Gastrocnemius medialis (tissue), 4 donors: ENCODE results near the gene PKNOX2. TPM values are rescaled to one million over a fixed set of nuclear protein-coding genes. Genes with fewer than 3 reads are reported as not detected.

Experiments used
- ATAC-seq, 2 donors: fragments of 150-250 bp; one replicate each; pipeline ENCODE4 v1.9.1; 2016
- DNase-seq, 2 donors: peaks; one replicate each; pipeline ENCODE4 v3.0.0-alpha.2; 2019
- H3K27ac ChIP-seq, 4 donors: fragments of 200-600 bp; sonication (generic); 1 replicate in 1 of 4; 2 replicates in 3 of 4; pipeline ENCODE4 v1.5.1; 2016 to 2018; ENCODE audit warnings: mild to moderate bottlenecking in 2 of 4, moderate library complexity in 1 of 4
- H3K27me3 ChIP-seq, 3 donors: fragments of 200-600 bp; sonication (generic) in 2 of 3; 1 replicate in 1 of 3; 2 replicates in 2 of 3; pipeline versions ENCODE4 v1.5.1 to v1.6.0; 2016 to 2019; ENCODE audit warnings: mild to moderate bottlenecking in 1 of 3, moderate library complexity in 1 of 3
- H3K36me3 ChIP-seq, 2 donors: fragments of 200-600 bp; sonication (generic) in 1 of 2; one replicate each; pipeline ENCODE4 v1.5.1; 2017 to 2018
- H3K4me1 ChIP-seq, 2 donors: fragments of 200-600 bp; sonication (generic) in 1 of 2; one replicate each; pipeline ENCODE4 v1.5.1; 2016 to 2017; ENCODE audit warnings: mild to moderate bottlenecking in 2 of 2
- H3K4me3 ChIP-seq, 4 donors: fragments of 200-600 bp; sonication (generic) in 3 of 4; 1 replicate in 1 of 4; 2 replicates in 3 of 4; pipeline ENCODE4 v1.5.1; 2016 to 2019; ENCODE audit warnings: mild to moderate bottlenecking in 2 of 4
- H3K9me3 ChIP-seq, 3 donors: fragments of 200-600 bp; sonication (generic) in 2 of 3; 1 replicate in 1 of 3; 2 replicates in 2 of 3; pipeline ENCODE4 v1.5.1; 2016 to 2019
- POLR2A ChIP-seq, 2 donors: fragments of 450-650 bp; IDR thresholded peaks; one replicate each; pipeline ENCODE4 v1.6.1; 2017; ENCODE audit warnings: antibody characterized with exemption in 2 of 2, mild to moderate bottlenecking in 2 of 2, moderate library complexity in 2 of 2
- in situ Hi-C, 4 donors: fragments of 200-750 bp; cut with MboI; loops; one replicate each; pipeline versions ENCODE4 v1.15.0 to v1.8.0; 2017; ENCODE audit warnings: low sequenced_read_pairs in 4 of 4
- intact Hi-C: fragments of 100-400 bp; cut with DNase I; formaldehyde crosslinking; loops from one replicate; pipeline ENCODE4 v1.15.1; 2023; ENCODE audit warnings: low total_unique reads
- total RNA-seq, 4 donors: library from RNA; depleted of rRNA; stranded (reverse); fragments of >200 nt; gene quantifications; one replicate each; pipeline versions ENCODE4 v1.1.0 to v1.2.3, GENCODE V29; 2016
- TF ChIP-seq, protein P1 (sequence below), 5 experiments: fragments of 450-650 bp in 3 of 5; fragments of 200-600 bp in 2 of 5; sonication (generic) in 2 of 5; IDR thresholded peaks in 4 of 5; conservative IDR thresholded peaks in 1 of 5; 1 replicate in 4 of 5; 2 replicates in 1 of 5; pipeline ENCODE4 v1.5.1; 2016 to 2019; ENCODE audit warnings: antibody characterized with exemption in 5 of 5, mild to moderate bottlenecking in 3 of 5, moderate library complexity in 3 of 5

The PKNOX2 gene
- total RNA-seq, 4 donors from 2014 or later, result 3.7 to 11.7 (median 6.0) TPM

DNA sequence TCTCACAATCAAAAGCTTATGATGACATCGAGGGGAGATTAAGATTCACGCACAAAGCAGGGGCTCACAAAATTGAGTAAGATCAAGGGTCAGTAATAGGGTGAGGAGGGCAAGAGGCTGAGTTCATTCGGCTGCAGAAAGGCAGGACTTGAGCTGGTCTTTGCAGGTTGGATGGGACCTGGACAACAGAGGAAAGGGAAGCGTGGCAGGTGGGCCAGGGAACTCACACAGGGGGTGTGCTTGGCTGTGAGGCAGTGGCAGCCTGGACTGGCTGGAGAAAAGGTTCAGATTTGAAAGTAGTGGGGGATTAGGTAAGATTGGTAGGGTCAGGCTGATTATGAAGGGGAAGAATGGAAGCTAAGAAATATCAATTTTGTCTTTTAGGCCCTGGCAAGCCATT is 161.6 kb downstream of the PKNOX2 start:
- H3K9me3 ChIP-seq, result no peaks in the 10 kb centered on the region
- ATAC-seq (no peak), DNase-seq (no peak)
- no peak for TF ChIP-seq POLR2A (IDR thresholded peaks at IDR 0.05)
- TF ChIP-seq, protein P1, sequence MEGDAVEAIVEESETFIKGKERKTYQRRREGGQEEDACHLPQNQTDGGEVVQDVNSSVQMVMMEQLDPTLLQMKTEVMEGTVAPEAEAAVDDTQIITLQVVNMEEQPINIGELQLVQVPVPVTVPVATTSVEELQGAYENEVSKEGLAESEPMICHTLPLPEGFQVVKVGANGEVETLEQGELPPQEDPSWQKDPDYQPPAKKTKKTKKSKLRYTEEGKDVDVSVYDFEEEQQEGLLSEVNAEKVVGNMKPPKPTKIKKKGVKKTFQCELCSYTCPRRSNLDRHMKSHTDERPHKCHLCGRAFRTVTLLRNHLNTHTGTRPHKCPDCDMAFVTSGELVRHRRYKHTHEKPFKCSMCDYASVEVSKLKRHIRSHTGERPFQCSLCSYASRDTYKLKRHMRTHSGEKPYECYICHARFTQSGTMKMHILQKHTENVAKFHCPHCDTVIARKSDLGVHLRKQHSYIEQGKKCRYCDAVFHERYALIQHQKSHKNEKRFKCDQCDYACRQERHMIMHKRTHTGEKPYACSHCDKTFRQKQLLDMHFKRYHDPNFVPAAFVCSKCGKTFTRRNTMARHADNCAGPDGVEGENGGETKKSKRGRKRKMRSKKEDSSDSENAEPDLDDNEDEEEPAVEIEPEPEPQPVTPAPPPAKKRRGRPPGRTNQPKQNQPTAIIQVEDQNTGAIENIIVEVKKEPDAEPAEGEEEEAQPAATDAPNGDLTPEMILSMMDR (IDR thresholded peaks at IDR 0.05 in 4 of 5, conservative IDR thresholded peaks at IDR 0.05 in 1 of 5), result no peak
- intact Hi-C loops, result no loop called here
- no peak overlapping the region for H3K4me3 ChIP-seq
- no peaks in the 10 kb centered on the region for H3K27me3 ChIP-seq
- no peaks in the 10 kb centered on the region for H3K36me3 ChIP-seq
- no peaks in the 10 kb centered on the region for H3K4me1 ChIP-seq
- in situ Hi-C loops, result loop anchor here in 1 of 4 donors (25.0 kb wide), 1 partner anchor 364 kb away; the partner anchor contains the start of gene CCDC15
- no peak overlapping the region for H3K27ac ChIP-seq

DNA sequence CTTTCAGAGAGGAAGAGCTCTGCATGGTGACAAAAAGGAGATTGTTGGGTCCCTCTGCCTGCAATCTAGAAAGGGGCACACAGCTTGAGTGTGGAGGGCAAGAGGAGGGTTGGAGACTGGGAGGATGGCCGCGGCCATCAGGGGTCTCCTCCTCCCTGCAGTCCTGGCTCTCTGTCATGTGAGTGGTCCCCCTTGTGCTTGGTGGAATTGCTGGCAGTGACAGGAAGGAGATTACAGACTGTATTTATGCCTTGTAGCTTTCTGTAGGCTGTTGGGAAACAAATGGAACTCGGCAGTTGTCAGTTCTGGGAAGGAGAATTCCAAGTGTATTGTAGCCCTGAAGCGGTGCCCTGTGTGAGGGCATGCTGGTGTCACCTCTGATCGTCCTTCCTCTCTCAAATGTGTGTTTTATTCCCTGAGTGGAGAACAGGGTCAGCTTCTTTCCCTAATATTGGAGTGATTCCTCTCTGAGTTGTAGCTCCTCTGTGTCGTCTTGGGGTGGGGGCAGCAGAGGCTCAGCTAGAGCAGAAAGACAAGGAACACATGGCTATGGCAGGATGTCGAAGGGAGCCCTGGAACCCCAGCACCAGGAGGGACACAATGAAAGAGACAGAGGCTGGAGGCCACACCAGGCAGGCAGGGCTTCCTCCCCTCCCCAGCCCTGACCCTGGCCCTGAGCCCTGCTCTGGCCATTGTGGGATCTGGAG is 163.1 kb downstream of the PKNOX2 start:
- no peaks in the 10 kb centered on the region for H3K36me3 ChIP-seq
- in situ Hi-C loops, result loop anchor here in 1 of 4 donors (25.0 kb wide), 1 partner anchor 365 kb away; the partner anchor contains the start of gene CCDC15
- intact Hi-C loops, result no loop called here
- H3K4me1 ChIP-seq, result no peaks in the 10 kb centered on the region
- ATAC-seq (no peak), DNase-seq (no peak)
- H3K27me3 ChIP-seq, result no peaks in the 10 kb centered on the region
- no peak overlapping the region for H3K4me3 ChIP-seq
- no peak overlapping the region for H3K27ac ChIP-seq
- TF ChIP-seq, protein P1 (IDR thresholded peaks at IDR 0.05 in 4 of 5, conservative IDR thresholded peaks at IDR 0.05 in 1 of 5), result no peak
- no peak for TF ChIP-seq POLR2A (IDR thresholded peaks at IDR 0.05)
- H3K9me3 ChIP-seq, result no peaks in the 10 kb centered on the region

DNA sequence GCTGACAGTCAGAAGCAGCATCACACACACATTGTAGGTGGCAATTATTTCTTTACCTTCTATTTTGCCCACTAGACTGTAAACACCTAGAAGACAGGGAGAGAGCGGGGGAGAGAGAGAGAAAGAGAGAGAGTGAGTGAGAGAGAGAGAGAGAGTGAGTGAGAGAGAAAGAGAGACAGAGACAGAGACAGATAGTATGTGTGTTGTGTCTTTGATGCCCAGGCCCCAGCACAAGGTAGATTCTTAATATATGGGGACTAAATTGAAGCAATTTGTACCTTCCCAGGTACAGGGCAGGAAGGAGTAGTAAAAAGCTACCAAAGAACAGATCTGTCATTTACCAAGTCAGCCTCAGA is 163.7 kb downstream of the PKNOX2 start:
- DNase-seq (no peak), ATAC-seq (no peak)
- in situ Hi-C loops (loop anchor here in 1 of 4 donors (25.0 kb wide), 1 partner anchor 366 kb away; the partner anchor contains the start of gene CCDC15), intact Hi-C loops (no loop called here)
- Histone ChIP-seq H3K4me1 (no peaks in the 10 kb centered on the region), H3K27ac (no peak overlapping the region), H3K27me3 (no peaks in the 10 kb centered on the region), H3K36me3 (no peaks in the 10 kb centered on the region), H3K4me3 (no peak overlapping the region), H3K9me3 (no peaks in the 10 kb centered on the region)
- TF ChIP-seq, protein P1 (IDR thresholded peaks at IDR 0.05 in 4 of 5, conservative IDR thresholded peaks at IDR 0.05 in 1 of 5), result no peak
- no peak for TF ChIP-seq POLR2A (IDR thresholded peaks at IDR 0.05)

DNA sequence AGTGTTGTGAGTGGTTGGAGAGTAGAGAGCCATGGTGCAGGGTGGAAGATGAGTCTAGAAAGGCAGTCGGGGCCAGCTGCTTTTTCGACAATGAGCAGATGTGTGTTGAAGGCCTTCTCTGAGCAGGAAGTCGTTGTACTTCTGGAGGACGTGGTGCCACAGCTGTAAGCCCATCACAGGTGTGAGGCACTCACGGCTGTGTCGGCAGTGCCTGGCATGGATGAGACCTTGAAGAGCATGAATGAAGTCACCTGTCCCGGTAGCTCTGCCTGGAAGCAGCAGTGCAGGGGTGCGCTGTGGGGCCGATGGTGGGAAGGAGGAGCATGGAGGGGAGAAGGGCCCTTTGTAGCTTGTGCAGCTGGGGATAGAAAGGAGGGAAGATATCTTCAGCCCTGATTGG is 165.2 kb downstream of the PKNOX2 start:
- TF ChIP-seq, protein P1 (IDR thresholded peaks at IDR 0.05 in 4 of 5, conservative IDR thresholded peaks at IDR 0.05 in 1 of 5), result no peak
- TF ChIP-seq POLR2A (IDR thresholded peaks at IDR 0.05), result no peak
- intact Hi-C loops, result no loop called here
- ATAC-seq, result no peak

More for the DNA sequence above, 165.2 kb downstream of the PKNOX2 start:
- no peaks in the 10 kb centered on the region for H3K9me3 ChIP-seq
- H3K27me3 ChIP-seq, result no peaks in the 10 kb centered on the region
- no peak overlapping the region for H3K27ac ChIP-seq
- H3K4me1 ChIP-seq, result no peaks in the 10 kb centered on the region
- no peaks in the 10 kb centered on the region for H3K36me3 ChIP-seq
- no peak overlapping the region for H3K4me3 ChIP-seq
- in situ Hi-C loops, result loop anchor here in 1 of 4 donors (25.0 kb wide), 1 partner anchor 367 kb away; the partner anchor contains the start of gene CCDC15
- DNase-seq, result no peak
